CD8-positive, alpha-beta memory T cell (primary cell): ENCODE measurements around the gene SECISBP2L. TPM values are rescaled to one million over a fixed set of nuclear protein-coding genes. Genes with fewer than 3 reads are reported as not detected.

Experiments
- CTCF ChIA-PET: fragments of 350-600 bp; sonication (Branson Sonifier 250); formaldehyde crosslinking; loops from one replicate; lab custom pipeline; 2021; ENCODE audit warnings: antibody characterized with exemption; lab: Charles Lee
- POLR2A ChIA-PET: fragments of 350-600 bp; sonication (Branson Sonifier 250); formaldehyde crosslinking; loops from one replicate; lab custom pipeline; 2021; ENCODE audit warnings: antibody characterized with exemption; lab: Charles Lee
- DNase-seq, 5 donors: peaks; one replicate each; pipeline versions ENCODE4 v3.0.0 to v3.0.0-alpha.2; 2020 to 2022; ENCODE audit warnings: mixed read lengths in 1 of 5
- H3K27ac ChIP-seq: one replicate; pipeline ENCODE4 v1.7.0; 2013; ENCODE audit warnings: low read depth, mild to moderate bottlenecking, low read length, moderate library complexity
- H3K27me3 ChIP-seq: 2 replicates; pipeline ENCODE4 v1.7.0; 2013; ENCODE audit warnings: low read length, mild to moderate bottlenecking; ENCODE audit not compliant: insufficient read depth, poor library complexity, severe bottlenecking
- H3K36me3 ChIP-seq: 2 replicates; pipeline ENCODE4 v1.7.0; 2013; ENCODE audit warnings: mild to moderate bottlenecking, low read length, moderate library complexity; ENCODE audit not compliant: insufficient read depth
- H3K4me1 ChIP-seq: 2 replicates; pipeline ENCODE4 v1.7.0; 2013; ENCODE audit warnings: mild to moderate bottlenecking, low read length, moderate library complexity; ENCODE audit not compliant: insufficient read depth
- H3K4me3 ChIP-seq: 2 replicates; pipeline ENCODE4 v1.7.0; 2013; ENCODE audit warnings: mild to moderate bottlenecking, low read length
- H3K9me3 ChIP-seq: 2 replicates; pipeline ENCODE4 v1.7.0; 2013; ENCODE audit warnings: mild to moderate bottlenecking, low read length
- H3K27ac Mint-ChIP-seq, 8 donors: one replicate each; pipeline ENCODE4 v1.8.0; 2020 to 2021; ENCODE audit warnings: mixed read lengths in 8 of 8, mild to moderate bottlenecking in 6 of 8, inconsistent platforms in 3 of 8, moderate library complexity in 3 of 8
- H3K27me3 Mint-ChIP-seq, 2 donors: one replicate each; pipeline ENCODE4 v1.8.0; 2020 to 2021; ENCODE audit warnings: mixed read lengths in 2 of 2, mild to moderate bottlenecking in 1 of 2, moderate library complexity in 1 of 2
- H3K36me3 Mint-ChIP-seq, 3 donors: one replicate each; pipeline ENCODE4 v1.8.0; 2020 to 2021; ENCODE audit warnings: mixed read lengths in 3 of 3, inconsistent platforms in 1 of 3, mild to moderate bottlenecking in 1 of 3
- H3K4me1 Mint-ChIP-seq, 3 donors: one replicate each; pipeline ENCODE4 v1.8.0; 2020 to 2021; ENCODE audit warnings: mixed read lengths in 3 of 3, inconsistent platforms in 1 of 3, mild to moderate bottlenecking in 1 of 3
- H3K4me3 Mint-ChIP-seq, 7 donors: one replicate each; pipeline ENCODE4 v1.8.0; 2020 to 2021; ENCODE audit warnings: mixed read lengths in 7 of 7, mild to moderate bottlenecking in 6 of 7, moderate library complexity in 4 of 7, inconsistent platforms in 2 of 7
- H3K9me3 Mint-ChIP-seq, 5 donors: one replicate each; pipeline ENCODE4 v1.8.0; 2020 to 2022; ENCODE audit warnings: mixed read lengths in 5 of 5, mild to moderate bottlenecking in 3 of 5, moderate library complexity in 2 of 5, inconsistent platforms in 1 of 5
- polyA plus RNA-seq: library from polyadenylated mRNA; unstranded; fragments of 300-500 nt; fragmentation: Illumina TruSeq; gene quantifications from one replicate; pipeline ENCODE4 v1.2.3, GENCODE V29; 2021
- total RNA-seq, 2 experiments: library from RNA; stranded (reverse); gene quantifications; one replicate each; pipeline ENCODE4 v1.2.3, GENCODE V29; 2021

Gene SECISBP2L
- total and polyA plus RNA-seq, 3 experiments from 2014 or later: 24.7 to 28.1 (median 27.2) TPM

DNA sequence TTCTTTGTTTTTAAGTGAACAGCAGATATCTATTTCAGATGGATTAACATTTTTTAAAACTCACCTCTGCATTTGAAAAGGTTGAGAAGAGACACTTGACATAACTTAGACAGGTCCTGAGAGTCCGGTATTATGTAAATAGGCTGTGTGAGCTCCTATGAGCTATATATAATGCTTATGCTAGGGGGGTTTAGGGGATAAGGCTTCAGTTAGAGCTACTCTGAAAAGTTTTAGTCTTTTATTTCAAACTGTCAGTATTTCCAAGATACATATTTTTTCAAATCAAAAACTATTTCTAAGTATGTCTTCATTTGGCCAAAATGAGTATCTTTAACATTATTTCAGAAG is 99.4 kb downstream of the SECISBP2L start:
- CTCF ChIA-PET: no interaction called here
- no peak overlapping the region for H3K4me3 Mint-ChIP-seq
- Histone ChIP-seq H3K9me3 (no peaks in the 10 kb centered on the region), H3K4me1 (no peaks in the 10 kb centered on the region), H3K36me3 (no peaks in the 10 kb centered on the region), H3K27me3 (no peaks in the 10 kb centered on the region), H3K4me3 (no peak overlapping the region), H3K27ac (no peak overlapping the region)
- no peak for DNase-seq
- H3K4me1 Mint-ChIP-seq: no peaks in the 10 kb centered on the region
- H3K27me3 Mint-ChIP-seq: peaks cover 5 to 34% of the 10 kb centered on the region in 2 donors
- POLR2A ChIA-PET: no interaction called here
- H3K27ac Mint-ChIP-seq: no peak overlapping the region
- no peaks in the 10 kb centered on the region for H3K9me3 Mint-ChIP-seq
- no peaks in the 10 kb centered on the region for H3K36me3 Mint-ChIP-seq

DNA sequence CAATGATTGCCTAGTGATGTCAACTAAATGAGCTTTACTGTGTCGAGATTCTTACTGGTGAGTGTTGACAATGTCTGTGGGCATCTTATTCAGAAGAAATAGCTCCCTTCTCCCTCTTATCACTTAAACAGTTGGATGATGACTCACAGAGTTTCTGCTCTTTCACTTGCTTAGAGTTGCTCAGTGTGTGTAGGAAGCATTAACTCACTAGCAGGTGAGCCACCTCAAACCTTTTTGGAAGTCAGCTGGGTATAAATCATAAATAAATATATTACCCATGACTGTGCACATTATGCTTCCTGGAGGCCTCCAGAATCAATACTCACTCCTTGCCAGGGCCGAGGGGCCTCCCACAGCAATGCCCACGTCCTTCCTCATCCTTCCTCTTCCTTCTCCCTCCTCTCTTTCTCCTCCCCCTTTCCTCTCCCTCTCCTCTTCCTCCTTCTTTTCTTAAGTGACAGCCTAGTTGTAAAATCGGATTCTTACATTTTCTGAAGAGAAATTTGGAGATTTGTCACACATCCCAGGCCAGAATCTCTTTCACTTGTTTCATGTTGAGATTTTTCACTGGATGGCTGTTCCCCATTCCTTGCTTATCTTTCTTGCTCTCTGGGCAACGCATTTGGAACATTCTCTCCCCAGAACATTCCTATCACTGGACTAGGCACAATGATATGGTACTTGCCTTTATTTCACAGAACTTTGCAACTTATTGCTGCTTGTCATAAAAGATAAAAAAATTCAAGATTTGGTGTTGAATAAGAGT is 100.0 kb downstream of the SECISBP2L start:
- Histone ChIP-seq H3K36me3 (no peaks in the 10 kb centered on the region), H3K27ac (no peak overlapping the region), H3K9me3 (no peaks in the 10 kb centered on the region), H3K4me3 (no peak overlapping the region), H3K4me1 (no peaks in the 10 kb centered on the region), H3K27me3 (no peaks in the 10 kb centered on the region)
- CTCF ChIA-PET: no interaction called here
- no peak for DNase-seq
- POLR2A ChIA-PET: no interaction called here
- Mint-ChIP-seq H3K27ac (no peak overlapping the region), H3K36me3 (no peaks in the 10 kb centered on the region), H3K27me3 (peaks cover 5 to 34% of the 10 kb centered on the region in 2 donors), H3K4me3 (no peak overlapping the region), H3K4me1 (no peaks in the 10 kb centered on the region), H3K9me3 (no peaks in the 10 kb centered on the region)

- Mint-ChIP-seq H3K36me3 (no peaks in the 10 kb centered on the region), H3K27ac (no peak overlapping the region), H3K4me3 (no peak overlapping the region), H3K27me3 (peaks cover 1 to 30% of the 10 kb centered on the region in 2 donors), H3K9me3 (no peaks in the 10 kb centered on the region), H3K4me1 (no peaks in the 10 kb centered on the region)
- Histone ChIP-seq H3K27ac (no peak overlapping the region), H3K4me3 (no peak overlapping the region), H3K4me1 (no peaks in the 10 kb centered on the region), H3K36me3 (no peaks in the 10 kb centered on the region), H3K27me3 (no peaks in the 10 kb centered on the region), H3K9me3 (no peaks in the 10 kb centered on the region)
- ChIA-PET POLR2A (interaction anchor here (0.6 kb wide), 1 partner anchor 701 kb away, joined by 4 read pairs; no protein-coding TSS in a partner anchor), CTCF (no interaction called here)
- DNase-seq: no peak
These were observed 100.9 kb downstream of the SECISBP2L start for GRCh38 chr15:48945386-48945785.

DNA sequence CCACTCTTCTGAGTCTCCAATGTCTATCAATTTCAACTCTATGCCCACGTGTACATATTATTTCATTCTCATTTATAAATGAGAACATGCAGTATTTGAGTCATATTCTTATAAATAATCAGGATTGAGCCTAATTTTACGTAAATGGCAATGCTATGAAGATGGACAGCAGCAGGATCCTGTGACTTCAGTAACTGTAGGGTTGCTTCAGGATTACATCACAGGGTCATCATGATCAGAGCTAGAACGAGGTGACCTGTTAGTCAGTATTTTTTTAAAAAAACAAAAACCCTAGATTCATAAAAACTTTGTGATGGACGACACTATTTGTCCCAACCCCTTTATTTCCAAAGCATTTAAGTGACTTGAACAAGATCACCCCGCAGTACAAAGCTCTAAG is 104.3 kb downstream of the SECISBP2L start:
- H3K9me3 Mint-ChIP-seq: no peaks in the 10 kb centered on the region
- POLR2A ChIA-PET: no interaction called here
- Histone ChIP-seq H3K27ac (no peak overlapping the region), H3K36me3 (no peaks in the 10 kb centered on the region), H3K9me3 (no peaks in the 10 kb centered on the region), H3K4me1 (no peaks in the 10 kb centered on the region), H3K27me3 (no peaks in the 10 kb centered on the region), H3K4me3 (no peak overlapping the region)
- no peaks in the 10 kb centered on the region for H3K4me1 Mint-ChIP-seq
- DNase-seq: no peak
- no peaks in the 10 kb centered on the region for H3K36me3 Mint-ChIP-seq
- H3K27me3 Mint-ChIP-seq: peaks cover 0 to 32% of the 10 kb centered on the region in 2 donors
- no peak overlapping the region for H3K27ac Mint-ChIP-seq
- CTCF ChIA-PET: no interaction called here
- H3K4me3 Mint-ChIP-seq: no peak overlapping the region

DNA sequence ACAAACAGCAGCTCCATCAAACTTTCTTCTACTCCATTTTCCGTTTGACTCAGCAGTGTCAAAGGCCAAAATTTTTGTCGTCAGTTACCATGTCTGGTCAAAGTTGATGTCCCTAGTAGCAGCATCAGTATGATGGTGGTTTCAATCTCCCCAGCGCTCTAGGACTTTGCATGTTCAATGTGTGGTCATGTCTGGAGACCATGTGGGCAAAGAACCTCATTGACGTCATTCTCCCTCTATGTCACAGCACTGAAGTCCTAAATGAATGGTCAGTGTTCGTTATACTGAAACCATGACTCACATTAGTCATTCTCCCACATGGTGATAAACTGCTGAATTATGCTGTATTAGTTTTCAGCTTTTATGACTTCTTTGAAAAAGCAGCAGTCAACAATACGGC is 105.7 kb downstream of the SECISBP2L start:
- H3K9me3 Mint-ChIP-seq: no peaks in the 10 kb centered on the region
- no peak for DNase-seq

DNA sequence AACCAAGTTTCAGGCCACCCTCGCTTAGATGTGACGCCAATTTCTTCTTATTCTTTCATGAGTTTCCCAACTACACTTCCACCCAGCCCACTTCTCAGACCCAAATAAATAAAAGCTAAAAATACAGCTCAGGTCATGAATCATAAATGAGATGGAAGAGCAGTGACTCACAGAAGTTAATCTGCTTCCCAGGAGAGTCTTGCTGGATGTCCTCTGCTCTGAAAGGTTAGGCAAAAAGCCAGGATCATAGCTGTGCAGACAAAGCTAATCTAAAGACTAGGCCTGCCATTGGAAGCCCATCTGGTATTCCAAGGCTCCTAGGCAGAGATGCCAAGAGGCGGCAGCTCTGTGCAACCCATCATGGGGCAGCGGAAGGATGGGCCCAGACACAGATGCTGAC is 106.6 kb downstream of the SECISBP2L start:
- POLR2A ChIA-PET: no interaction called here
- no peak overlapping the region for H3K27ac ChIP-seq
- Mint-ChIP-seq H3K27me3 (peaks cover 8 to 46% of the 10 kb centered on the region in 2 donors), H3K9me3 (no peaks in the 10 kb centered on the region), H3K4me3 (no peak overlapping the region), H3K27ac (no peak overlapping the region), H3K4me1 (no peaks in the 10 kb centered on the region), H3K36me3 (no peaks in the 10 kb centered on the region)
- no peaks in the 10 kb centered on the region for H3K4me1 ChIP-seq
- no peaks in the 10 kb centered on the region for H3K36me3 ChIP-seq
- H3K27me3 ChIP-seq: no peaks in the 10 kb centered on the region
- no peak overlapping the region for H3K4me3 ChIP-seq
- CTCF ChIA-PET: interaction anchor here (0.8 to 1.6 kb wide), 2 partner anchors 36 kb away, joined by 4 to 5 read pairs; no protein-coding TSS in a partner anchor
- no peak for DNase-seq
- no peaks in the 10 kb centered on the region for H3K9me3 ChIP-seq

More for the DNA sequence above, 105.7 kb downstream of the SECISBP2L start:
- POLR2A ChIA-PET: no interaction called here
- Histone ChIP-seq H3K9me3 (no peaks in the 10 kb centered on the region), H3K27me3 (no peaks in the 10 kb centered on the region), H3K4me3 (no peak overlapping the region), H3K27ac (no peak overlapping the region), H3K36me3 (no peaks in the 10 kb centered on the region), H3K4me1 (no peaks in the 10 kb centered on the region)
- Mint-ChIP-seq H3K4me3 (no peak overlapping the region), H3K27ac (no peak overlapping the region), H3K36me3 (no peaks in the 10 kb centered on the region), H3K4me1 (no peaks in the 10 kb centered on the region), H3K27me3 (peaks cover 6 to 41% of the 10 kb centered on the region in 2 donors)
- CTCF ChIA-PET: interaction anchor here (1.6 kb wide), 1 partner anchor 35 kb away, joined by 5 read pairs; no protein-coding TSS in a partner anchor

Other genes with a start within 250 kb of the SECISBP2L start
- 10 to 100 TPM; 19.7 to 20.7 TPM for gene CEP152, start 235.4 kb downstream of the SECISBP2L start, total RNA-seq
- gene CEP152, start 235.4 kb downstream of the SECISBP2L start, polyA plus RNA-seq: 6.5 TPM
- 100 to 1,000 TPM; 113 to 125 TPM for gene EID1, start 168.3 kb downstream of the SECISBP2L start, total RNA-seq
- gene EID1, start 168.3 kb downstream of the SECISBP2L start, polyA plus RNA-seq: 183 TPM
- 1 to 10 TPM; 5.0 to 5.7 TPM for gene SHC4, start 82.5 kb downstream of the SECISBP2L start, total RNA-seq
- gene SHC4, start 82.5 kb downstream of the SECISBP2L start, polyA plus RNA-seq: not detected
- 100 to 1,000 TPM in 1 of 2 experiments, 10 to 100 TPM in 1; 94.5 to 101 TPM for gene COPS2, start 109.2 kb upstream of the SECISBP2L start, total RNA-seq
- gene COPS2, start 109.2 kb upstream of the SECISBP2L start, polyA plus RNA-seq: 29.9 TPM
- gene GALK2, start 123.8 kb upstream of the SECISBP2L start, total RNA-seq: 10 to 100 TPM; 26.2 to 28.0 TPM
- 21.3 TPM for gene GALK2, start 123.8 kb upstream of the SECISBP2L start, polyA plus RNA-seq